Gastrocnemius medialis (tissue), 4 donors: ENCODE measurements around the gene USP26. TPM values are rescaled to one million over a fixed set of nuclear protein-coding genes. Genes with fewer than 3 reads are reported as not detected.

ENCODE experiments used
- ATAC-seq, 2 donors: fragments of 150-250 bp; one replicate each; pipeline ENCODE4 v1.9.1; 2016
- DNase-seq, 2 donors: peaks; one replicate each; pipeline ENCODE4 v3.0.0-alpha.2; 2019
- H3K27ac ChIP-seq, 4 donors: fragments of 200-600 bp; sonication (generic); 1 replicate in 1 of 4; 2 replicates in 3 of 4; pipeline ENCODE4 v1.5.1; 2016 to 2018; ENCODE audit warnings: mild to moderate bottlenecking in 2 of 4, moderate library complexity in 1 of 4
- H3K27me3 ChIP-seq, 3 donors: fragments of 200-600 bp; sonication (generic) in 2 of 3; 1 replicate in 1 of 3; 2 replicates in 2 of 3; pipeline versions ENCODE4 v1.5.1 to v1.6.0; 2016 to 2019; ENCODE audit warnings: mild to moderate bottlenecking in 1 of 3, moderate library complexity in 1 of 3
- H3K36me3 ChIP-seq, 2 donors: fragments of 200-600 bp; sonication (generic) in 1 of 2; one replicate each; pipeline ENCODE4 v1.5.1; 2017 to 2018
- H3K4me1 ChIP-seq, 2 donors: fragments of 200-600 bp; sonication (generic) in 1 of 2; one replicate each; pipeline ENCODE4 v1.5.1; 2016 to 2017; ENCODE audit warnings: mild to moderate bottlenecking in 2 of 2
- H3K4me3 ChIP-seq, 4 donors: fragments of 200-600 bp; sonication (generic) in 3 of 4; 1 replicate in 1 of 4; 2 replicates in 3 of 4; pipeline ENCODE4 v1.5.1; 2016 to 2019; ENCODE audit warnings: mild to moderate bottlenecking in 2 of 4
- H3K9me3 ChIP-seq, 3 donors: fragments of 200-600 bp; sonication (generic) in 2 of 3; 1 replicate in 1 of 3; 2 replicates in 2 of 3; pipeline ENCODE4 v1.5.1; 2016 to 2019
- CTCF ChIP-seq, 5 experiments: fragments of 450-650 bp in 3 of 5; fragments of 200-600 bp in 2 of 5; sonication (generic) in 2 of 5; IDR thresholded peaks in 4 of 5; conservative IDR thresholded peaks in 1 of 5; 1 replicate in 4 of 5; 2 replicates in 1 of 5; pipeline ENCODE4 v1.5.1; 2016 to 2019; ENCODE audit warnings: antibody characterized with exemption in 5 of 5, mild to moderate bottlenecking in 3 of 5, moderate library complexity in 3 of 5
- POLR2A ChIP-seq, 2 donors: fragments of 450-650 bp; IDR thresholded peaks; one replicate each; pipeline ENCODE4 v1.6.1; 2017; ENCODE audit warnings: antibody characterized with exemption in 2 of 2, mild to moderate bottlenecking in 2 of 2, moderate library complexity in 2 of 2
- in situ Hi-C, 4 donors: fragments of 200-750 bp; cut with MboI; loops; one replicate each; pipeline versions ENCODE4 v1.15.0 to v1.8.0; 2017; ENCODE audit warnings: low sequenced_read_pairs in 4 of 4
- intact Hi-C: fragments of 100-400 bp; cut with DNase I; formaldehyde crosslinking; loops from one replicate; pipeline ENCODE4 v1.15.1; 2023; ENCODE audit warnings: low total_unique reads
- total RNA-seq, 4 donors: library from RNA; depleted of rRNA; stranded (reverse); fragments of >200 nt; gene quantifications; one replicate each; pipeline versions ENCODE4 v1.1.0 to v1.2.3, GENCODE V29; 2016

The USP26 gene
- total RNA-seq, 4 donors from 2014 or later, result not detected

GRCh38 chrX:133007458-133007857 lies 89.5 kb downstream of the USP26 start:
- in situ Hi-C loops, result no loop called here
- H3K4me3 ChIP-seq, result no peak overlapping the region
- H3K9me3 ChIP-seq, result no peaks in the 10 kb centered on the region
- no peaks in the 10 kb centered on the region for H3K27me3 ChIP-seq
- ATAC-seq, result no peak
- no peak for DNase-seq
- H3K36me3 ChIP-seq, result no peaks in the 10 kb centered on the region
- intact Hi-C loops, result no loop called here
- no peak for TF ChIP-seq CTCF (IDR thresholded peaks at IDR 0.05 in 4 of 5, conservative IDR thresholded peaks at IDR 0.05 in 1 of 5)
- TF ChIP-seq POLR2A (IDR thresholded peaks at IDR 0.05), result no peak
- no peaks in the 10 kb centered on the region for H3K4me1 ChIP-seq
- H3K27ac ChIP-seq, result no peak overlapping the region

GRCh38 chrX:133005616-133006015 lies 91.3 kb downstream of the USP26 start:
- Histone ChIP-seq H3K4me1 (no peaks in the 10 kb centered on the region), H3K9me3 (no peaks in the 10 kb centered on the region), H3K4me3 (no peak overlapping the region), H3K27ac (no peak overlapping the region), H3K27me3 (no peaks in the 10 kb centered on the region), H3K36me3 (no peaks in the 10 kb centered on the region)
- TF ChIP-seq CTCF (IDR thresholded peaks at IDR 0.05 in 4 of 5, conservative IDR thresholded peaks at IDR 0.05 in 1 of 5) (no peak), POLR2A (IDR thresholded peaks at IDR 0.05) (no peak)
- DNase-seq, result no peak
- intact Hi-C loops (no loop called here), in situ Hi-C loops (no loop called here)
- no peak for ATAC-seq

GRCh38 chrX:133005042-133005441 lies 91.9 kb downstream of the USP26 start:
- Histone ChIP-seq H3K4me1 (no peaks in the 10 kb centered on the region), H3K27me3 (no peaks in the 10 kb centered on the region), H3K4me3 (no peak overlapping the region), H3K36me3 (no peaks in the 10 kb centered on the region), H3K27ac (no peak overlapping the region), H3K9me3 (no peaks in the 10 kb centered on the region)
- TF ChIP-seq CTCF (IDR thresholded peaks at IDR 0.05 in 4 of 5, conservative IDR thresholded peaks at IDR 0.05 in 1 of 5) (peak in 3 of 5 experiments; percentile 10 to 47 (median 19)), POLR2A (IDR thresholded peaks at IDR 0.05) (no peak)
- in situ Hi-C loops, result no loop called here
- intact Hi-C loops, result no loop called here
- DNase-seq, result no peak
- ATAC-seq, result no peak

GRCh38 chrX:132999209-132999608 lies 97.7 kb downstream of the USP26 start:
- no peak for ATAC-seq
- in situ Hi-C loops, result loop anchor here in 2 of 4 donors (25.0 kb wide), 2 partner anchors 663 to 688 kb away; no protein-coding TSS in a partner anchor

More at GRCh38 chrX:132999209-132999608, 97.7 kb downstream of the USP26 start:
- no peaks in the 10 kb centered on the region for H3K4me1 ChIP-seq
- no peak for TF ChIP-seq CTCF (IDR thresholded peaks at IDR 0.05 in 4 of 5, conservative IDR thresholded peaks at IDR 0.05 in 1 of 5)
- no peak for TF ChIP-seq POLR2A (IDR thresholded peaks at IDR 0.05)
- H3K9me3 ChIP-seq, result no peaks in the 10 kb centered on the region
- intact Hi-C loops, result no loop called here
- no peak overlapping the region for H3K27ac ChIP-seq
- DNase-seq, result no peak
- H3K4me3 ChIP-seq, result no peak overlapping the region
- peaks cover 0 to 2% (median 0%) of the 10 kb centered on the region in 3 donors for H3K27me3 ChIP-seq
- no peaks in the 10 kb centered on the region for H3K36me3 ChIP-seq
